SKM-1 (cell line): ENCODE results near the gene SCAMP4.
"Not testable (repeated sequence)": the region's sequence is repeated elsewhere in the genome, so short reads cannot be mapped to it uniquely, and the experiment has no call there.

Experiments
- DNase-seq: peaks from one replicate; lab custom pipeline; 2025; ENCODE audit not compliant: unreplicated experiment; lab: John Stamatoyannopoulos, UW

The SCAMP4 gene

DNA sequence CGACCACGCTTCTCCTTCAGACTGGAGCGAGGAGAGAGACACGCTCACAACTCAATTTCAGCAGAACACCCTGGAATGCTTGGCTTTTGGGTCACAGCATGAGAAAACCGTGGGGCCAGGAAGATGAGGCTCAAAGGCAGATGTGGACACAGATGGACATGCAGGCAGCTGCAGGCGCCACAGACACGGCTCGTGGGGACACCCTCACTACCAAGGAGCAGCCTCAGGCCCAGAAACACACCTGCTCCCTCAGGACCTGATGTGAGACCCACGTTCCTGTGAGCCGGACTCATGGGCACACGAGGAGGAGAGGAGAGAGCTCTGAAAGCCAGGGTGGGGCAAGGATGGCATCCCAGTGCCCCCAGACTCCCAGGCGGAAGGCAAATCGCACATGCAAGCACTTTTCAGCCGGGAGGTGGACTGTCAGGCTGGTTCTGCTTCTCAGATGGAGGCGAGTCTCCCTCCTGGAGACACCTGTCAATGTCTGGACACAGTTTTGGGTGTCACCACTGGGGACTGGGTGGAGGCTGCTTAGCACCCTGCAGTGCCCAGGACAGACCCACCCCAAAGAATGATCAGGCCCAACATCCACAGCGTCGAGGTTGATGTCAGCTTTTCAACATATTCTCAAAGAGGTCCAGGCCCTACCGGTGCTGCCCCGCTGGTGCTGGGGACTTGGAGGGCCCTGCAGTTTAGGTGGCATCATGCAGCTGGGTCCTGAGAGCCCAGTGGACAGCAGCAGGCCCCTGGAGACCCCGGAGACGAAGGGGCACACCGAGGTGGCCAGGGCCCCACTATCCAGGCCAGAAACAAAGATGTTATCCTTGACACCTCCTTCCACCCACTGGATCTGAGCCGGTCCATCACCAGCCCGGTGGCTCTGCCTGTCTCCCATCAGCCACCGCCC is 22.2 kb upstream of the SCAMP4 start:
- DNase-seq, result no peak

DNA sequence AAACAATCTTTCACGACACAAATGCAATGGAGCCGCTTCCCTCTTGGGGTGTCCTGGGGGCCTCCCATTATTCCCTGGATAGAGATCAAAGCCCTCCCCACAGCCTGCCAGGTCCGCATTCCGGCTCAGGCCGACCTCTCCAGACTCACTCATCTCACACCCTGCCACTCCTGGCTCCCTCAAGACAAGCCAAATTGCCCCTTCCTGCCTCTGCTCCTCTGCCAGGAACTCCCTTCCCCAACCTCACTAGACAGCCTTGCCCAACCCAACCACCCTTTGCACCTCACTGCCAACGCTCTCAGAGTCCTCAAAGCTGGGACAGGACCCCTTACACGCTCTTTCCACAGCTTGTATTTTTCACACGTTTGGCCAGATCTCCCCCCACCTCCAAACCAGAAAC is 21.4 kb upstream of the SCAMP4 start:
- DNase-seq, result no peak

DNA sequence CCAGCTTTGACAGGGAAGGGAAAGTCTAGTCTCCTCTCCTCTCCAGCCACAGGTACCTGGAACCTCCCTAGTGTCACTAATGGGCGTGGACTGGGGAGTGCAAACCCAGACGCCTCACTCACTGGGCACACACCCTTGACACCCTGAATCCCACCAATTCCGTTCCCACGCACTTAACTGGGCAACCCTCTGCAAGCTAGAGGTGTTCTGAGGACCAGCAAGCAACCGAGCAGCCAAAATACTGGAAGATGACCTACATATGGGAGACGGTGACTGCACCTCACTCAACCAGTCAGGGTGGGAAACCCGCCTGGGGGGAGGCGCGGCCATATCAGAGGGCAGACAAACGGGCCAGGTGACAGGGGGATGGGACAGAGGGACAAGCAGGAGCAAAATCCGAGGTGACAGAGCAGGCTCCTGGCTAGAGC is 20.9 kb upstream of the SCAMP4 start:
- no peak for DNase-seq

DNA sequence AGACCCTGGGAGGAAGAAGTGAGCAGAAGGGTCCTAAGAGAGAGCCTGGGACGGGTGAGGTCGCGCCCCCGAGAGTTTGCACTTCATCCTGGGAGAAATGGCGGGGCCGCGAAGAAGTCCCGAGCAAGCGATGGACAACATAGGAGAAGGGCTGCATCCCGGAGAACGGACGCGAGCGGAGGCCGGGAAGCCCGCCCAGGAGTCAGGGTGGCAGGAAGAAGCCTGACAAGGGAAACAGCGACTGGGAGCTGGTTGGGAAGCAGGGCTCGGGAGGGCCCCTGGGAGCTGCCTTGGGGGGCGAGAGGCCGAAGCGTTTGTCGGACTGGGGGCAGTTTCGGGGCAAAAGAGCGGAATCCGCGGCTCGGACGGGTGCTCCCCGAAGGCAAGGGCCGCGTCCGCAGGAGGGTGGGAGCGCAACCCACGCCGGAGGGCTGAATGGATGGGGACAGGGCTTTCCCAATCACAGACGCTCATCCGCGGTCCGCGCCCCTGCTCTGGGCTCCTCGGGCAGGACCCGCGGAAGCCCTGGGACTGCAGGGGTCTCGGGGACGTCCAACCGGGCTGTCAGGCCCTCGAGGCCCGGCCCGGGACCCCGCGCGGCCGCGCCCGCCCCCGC is 20.4 kb upstream of the SCAMP4 start:
- DNase-seq, result no peak

DNA sequence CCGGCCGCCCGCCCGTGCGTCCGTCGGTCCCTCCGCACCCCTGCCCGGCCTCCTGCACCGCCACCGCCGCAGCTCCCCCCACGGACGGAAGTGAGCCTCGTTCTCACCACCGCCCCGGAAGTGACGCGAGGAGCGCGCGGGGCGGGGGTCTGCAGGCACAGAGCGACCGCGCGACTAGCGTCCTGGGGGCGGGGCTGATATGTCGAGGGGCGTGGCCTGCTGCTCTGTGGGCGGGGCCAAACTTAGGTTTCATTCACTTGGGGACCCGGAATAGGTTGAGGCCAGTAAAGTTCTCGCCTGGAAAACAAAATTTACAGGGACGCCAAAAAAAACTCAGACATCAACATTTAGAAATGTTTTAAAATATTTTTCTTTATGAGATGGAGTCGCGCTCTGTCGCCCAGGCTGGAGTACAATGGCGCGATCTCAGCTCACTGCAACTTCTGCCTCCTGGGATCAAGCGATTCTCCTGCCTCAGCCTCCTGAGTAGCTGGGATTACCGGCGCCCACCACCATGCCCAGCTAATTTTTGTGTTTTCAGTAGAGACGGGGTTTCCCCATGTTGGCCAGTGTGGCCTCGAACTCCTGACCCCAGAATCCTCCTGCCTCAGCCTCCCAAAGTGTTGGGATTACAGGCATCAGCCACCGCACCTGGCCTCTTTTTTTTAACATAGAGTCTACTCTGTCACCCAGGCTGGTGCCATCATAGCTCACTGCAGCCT is 19.6 kb upstream of the SCAMP4 start, which contains the start of gene ABHD17A:
Gene ABHD17A, minus strand, starts transcription at position 99 of the 722 bp plus-strand sequence. CDS start 3,930 bp downstream, outside the sequence.
- peak; percentile 82 for DNase-seq

DNA sequence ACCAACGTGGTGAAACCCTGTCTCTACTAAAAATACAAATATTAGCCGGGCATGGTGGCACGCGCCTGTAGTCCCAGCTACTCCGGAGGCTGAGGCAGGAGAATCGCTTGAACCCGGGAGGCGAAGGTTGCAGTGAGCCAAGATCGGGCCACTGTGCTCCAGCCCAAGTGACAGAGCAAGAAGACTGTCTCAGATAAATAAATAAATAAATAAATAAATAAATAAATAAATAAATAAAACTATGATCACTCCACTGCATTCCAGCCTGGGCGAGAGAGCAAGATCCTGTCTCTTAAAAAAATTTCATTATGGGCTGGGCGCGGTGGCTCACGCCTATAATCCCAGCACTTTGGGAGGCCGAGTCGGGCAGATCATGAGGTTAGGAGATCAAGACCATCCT is 18.8 kb upstream of the SCAMP4 start:
- DNase-seq, result not testable (repeated sequence)

DNA sequence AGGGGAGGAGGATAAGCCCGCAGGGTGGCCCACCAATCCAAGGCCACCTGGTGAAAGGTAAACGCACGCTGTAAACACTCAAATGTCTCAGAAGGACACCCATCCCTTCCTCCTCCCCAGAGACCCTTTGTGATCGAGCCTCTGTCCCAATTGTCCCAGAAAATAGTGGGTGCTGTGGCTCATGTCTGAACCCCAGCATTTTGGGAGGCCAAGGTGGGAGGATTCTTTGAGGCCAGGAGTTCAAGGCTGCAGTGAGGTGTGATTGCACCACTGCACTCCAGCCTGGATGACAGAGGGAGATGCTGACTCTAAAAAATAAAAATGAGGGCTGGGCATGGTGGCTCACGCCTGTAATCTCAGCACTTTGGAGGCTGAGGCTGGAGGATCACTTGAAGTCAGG is 16.8 kb upstream of the SCAMP4 start:
- DNase-seq, result no peak

DNA sequence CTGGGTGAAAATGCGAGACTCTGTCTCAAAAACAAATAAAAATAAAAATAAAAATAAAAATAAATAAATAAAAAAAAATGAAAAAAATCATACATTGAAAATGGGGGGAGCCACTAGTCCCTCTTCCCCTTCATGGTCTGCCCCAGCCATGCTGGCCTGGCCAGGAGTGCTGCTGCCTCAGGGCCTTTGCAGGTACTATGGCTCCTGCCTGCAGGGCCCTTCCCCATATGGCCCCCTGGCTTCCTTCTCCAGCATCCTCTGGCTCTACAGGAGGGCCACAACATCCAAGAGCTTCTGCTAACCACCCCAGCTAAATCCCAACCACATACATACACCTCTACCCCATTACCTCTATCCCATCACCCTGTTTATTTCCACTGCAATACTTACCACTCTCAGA is 15.3 kb upstream of the SCAMP4 start:
- no peak for DNase-seq

DNA sequence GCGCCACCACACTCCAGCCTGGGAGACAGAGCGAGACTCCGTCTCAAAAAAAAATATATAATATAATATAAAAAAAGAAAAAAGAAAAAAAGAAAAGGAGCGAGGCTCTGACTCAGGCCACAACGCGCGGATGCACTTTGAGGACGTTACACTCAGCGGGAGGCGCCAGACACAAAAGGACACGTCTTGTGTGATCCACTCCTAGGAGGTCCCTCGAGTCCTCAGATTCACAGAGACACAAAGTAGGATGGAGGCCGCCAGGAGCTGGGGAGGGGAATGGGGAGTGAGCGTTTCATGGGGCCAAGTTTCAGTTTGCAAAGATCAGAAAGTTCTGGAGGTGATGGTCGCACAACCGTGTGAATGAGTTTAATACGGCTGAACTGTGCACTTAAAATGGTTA is 11.4 kb upstream of the SCAMP4 start:
- no peak for DNase-seq

DNA sequence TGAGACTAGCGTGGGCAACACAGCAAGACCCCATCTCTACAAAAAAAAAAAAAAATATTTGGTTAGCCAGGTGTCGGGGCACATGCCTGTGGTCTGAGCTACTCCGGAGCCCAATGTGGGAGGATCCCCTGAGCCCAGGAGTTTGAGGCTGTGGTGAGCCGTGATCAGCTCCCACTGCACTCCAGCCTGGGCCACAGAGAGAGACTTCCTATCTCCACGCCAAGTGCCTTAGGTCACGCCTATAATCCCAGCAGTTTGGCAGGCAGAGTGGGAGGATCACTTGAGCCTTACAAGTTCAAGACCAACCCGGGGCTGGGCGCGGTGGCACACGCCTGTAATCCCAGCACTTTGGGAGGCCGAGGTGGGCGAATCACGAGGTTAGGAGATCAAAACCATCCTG is 8.7 kb upstream of the SCAMP4 start:
- DNase-seq, result no peak

DNA sequence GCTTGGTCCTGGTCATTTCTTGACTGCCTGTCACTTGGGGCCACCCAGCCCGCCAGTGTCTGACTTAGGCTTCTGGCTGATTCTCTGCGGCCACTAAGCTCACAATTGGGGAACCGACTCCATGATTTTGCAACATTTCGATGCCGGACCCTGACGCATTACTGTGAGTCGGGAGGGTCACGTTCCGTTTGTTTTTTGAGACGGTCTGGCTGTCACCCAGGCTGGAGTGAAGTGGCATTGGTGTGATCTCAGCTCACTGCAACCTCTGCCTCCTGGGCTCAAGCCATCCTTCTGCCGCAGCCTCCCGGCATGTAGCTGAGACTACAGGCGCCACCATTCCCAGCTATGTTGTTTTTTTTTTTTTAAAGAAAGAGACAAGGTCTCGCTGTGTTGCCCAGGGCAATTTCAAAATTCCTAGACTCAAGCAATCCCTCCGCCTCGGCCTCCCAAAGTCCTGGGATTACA is 3.2 kb upstream of the SCAMP4 start:
- DNase-seq, result peak; percentile 38

DNA sequence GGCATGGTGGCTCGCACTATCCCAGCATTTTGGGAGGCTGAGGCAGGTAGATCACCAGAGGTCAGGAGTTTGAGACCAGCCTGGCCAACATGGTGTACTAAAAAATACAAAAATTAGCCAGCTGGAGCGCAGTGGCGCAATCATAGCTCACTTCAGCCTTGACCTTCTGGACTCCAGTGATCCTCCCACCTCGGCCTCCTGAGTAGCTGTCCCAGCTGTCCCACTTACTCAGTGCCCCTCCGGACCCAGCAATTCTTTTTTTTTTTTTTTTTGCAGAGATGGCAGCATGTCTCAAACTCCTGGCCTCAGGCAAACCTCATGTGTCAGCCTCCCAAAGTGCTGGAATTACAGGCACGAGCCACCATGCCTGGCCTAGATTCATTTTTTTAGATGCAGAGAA is 2.3 kb upstream of the SCAMP4 start:
- no peak for DNase-seq

DNA sequence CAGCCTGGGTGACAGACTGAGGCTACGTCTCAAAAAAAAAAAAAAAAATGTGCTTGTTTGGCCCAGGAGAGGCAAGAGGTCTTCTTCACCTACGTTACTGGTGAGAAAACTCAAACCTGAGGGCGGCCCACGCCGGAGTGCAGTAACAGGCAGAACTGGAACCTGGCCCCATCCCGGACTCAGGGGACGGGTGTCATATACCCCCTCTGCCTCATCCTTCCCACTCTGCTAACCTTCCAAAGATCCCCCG is 414 bp upstream of the SCAMP4 start:
- DNase-seq, result no peak

DNA sequence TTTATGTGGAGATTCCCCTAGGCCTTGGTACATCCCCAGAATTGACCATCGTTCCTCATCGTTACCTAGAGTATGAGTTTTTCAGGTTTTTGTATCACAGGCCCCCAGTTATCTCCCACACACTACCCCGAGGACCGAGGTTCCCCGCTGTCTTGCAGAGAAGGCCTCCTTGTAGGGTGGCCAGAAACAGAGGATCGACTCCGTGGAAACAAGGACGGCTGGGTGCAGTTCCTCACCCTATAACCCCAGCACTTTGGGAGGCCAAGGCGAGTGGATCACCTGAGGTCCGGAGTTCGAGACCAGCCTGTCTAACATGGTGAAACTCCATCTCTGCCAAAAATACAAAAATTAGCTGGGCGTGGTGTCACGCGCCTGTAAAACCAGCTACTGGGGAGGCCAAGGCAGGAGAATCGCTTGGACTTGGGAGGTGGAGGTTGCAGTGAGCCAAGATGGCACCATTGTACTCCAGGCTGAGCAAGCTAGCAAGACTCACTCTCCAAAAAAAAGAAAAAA is 720 bp downstream of the SCAMP4 start:
- no peak for DNase-seq

DNA sequence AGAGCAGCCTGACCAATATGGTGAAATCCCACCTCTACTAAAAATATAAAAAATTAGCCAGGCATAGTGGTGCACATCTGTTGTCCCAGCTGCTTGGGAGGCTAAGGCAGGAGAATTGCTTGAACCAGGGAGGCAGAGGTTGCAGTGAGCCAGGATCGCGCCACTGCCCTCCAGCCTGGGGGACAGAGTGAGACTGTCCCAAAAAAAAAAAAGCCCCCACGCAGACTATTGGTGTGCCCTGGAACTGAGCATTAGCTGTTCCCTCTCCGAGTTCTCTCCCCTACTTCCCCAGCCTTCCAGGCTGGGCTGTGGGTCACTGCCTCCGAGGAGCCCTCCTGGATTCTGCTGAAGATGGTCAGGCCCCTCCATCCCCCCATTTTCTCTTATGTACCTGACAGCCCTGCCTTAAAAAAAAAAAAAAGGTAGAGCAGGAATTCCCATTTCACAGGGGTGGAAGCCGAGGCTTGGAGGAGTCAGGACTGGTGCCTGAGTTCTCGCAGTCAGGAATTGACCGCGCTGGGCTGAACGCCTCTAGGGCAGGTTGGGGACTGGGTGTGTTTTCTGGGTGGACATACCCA is 1.9 kb downstream of the SCAMP4 start:
- DNase-seq, result no peak

DNA sequence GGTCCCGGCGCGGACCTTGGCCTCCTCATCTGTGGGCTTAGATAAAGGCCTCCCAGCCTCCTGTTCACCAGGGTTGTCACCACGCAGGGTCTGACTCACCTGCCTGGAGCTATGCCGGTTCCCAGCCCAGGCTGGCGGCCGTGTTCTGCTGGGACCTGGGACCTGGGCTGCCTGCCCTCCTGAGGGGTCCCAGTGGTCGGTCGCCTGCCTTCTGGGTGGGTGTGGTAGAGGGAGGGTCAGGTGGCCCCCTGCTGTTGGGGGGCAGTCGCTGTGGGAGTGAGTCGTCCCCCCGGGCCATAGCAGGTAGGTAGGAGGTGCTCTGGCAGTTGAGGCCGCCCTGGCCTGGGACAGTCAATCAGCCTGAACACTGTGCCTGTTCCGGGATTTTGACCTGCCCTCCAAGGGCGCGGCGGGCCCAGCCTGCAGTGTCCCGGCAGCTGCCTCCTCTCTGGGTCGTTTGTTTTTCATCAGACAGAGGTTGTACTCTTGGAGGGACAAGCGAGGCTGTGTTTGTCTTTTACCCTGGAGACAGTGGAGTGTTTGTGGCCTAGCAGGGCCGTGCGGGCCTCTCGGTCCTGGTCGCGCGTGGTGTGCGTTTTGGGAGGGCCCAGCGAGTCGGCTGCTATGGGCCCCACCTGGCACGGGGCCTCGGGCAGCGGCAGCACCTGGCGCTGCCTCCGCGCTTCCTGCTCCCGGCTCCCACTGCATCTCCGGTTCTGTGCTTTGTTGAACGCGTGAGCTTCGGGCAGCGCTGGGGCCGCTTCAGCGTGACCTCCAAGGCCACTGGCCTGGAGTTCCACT is 2.6 kb downstream of the SCAMP4 start:
- no peak for DNase-seq

DNA sequence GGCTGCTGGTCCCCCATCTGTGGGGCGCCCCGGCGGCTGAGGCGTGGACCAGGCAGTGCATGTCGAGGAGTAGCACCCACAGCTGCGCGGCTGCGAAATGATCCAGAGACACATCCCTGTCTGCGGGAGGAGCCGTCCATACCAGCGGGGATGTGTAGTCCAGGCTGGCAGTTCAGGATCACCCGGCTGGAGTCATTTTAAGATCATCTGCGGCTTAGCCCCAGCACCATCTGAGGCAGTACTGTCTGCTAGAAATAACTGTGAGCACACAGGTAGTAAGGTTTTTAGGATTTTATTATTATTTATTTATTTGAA is 3.1 kb downstream of the SCAMP4 start:
- no peak for DNase-seq

DNA sequence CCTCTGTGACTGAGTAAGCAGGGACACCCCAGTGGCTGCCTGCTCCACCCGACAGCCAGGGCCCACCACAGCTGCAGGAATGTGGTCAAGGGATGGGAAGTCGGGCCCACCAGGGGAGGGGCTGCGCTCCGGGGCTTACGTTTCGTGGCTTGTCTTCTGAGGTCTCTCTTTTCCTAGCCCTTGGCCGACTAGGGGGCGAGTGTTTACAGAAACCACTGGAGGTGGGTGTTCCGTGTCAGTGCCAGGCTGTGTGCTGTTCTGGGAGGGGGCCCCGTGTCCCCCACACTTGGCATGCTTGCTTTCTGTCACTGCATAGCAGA is 4.5 kb downstream of the SCAMP4 start:
- DNase-seq, result no peak

DNA sequence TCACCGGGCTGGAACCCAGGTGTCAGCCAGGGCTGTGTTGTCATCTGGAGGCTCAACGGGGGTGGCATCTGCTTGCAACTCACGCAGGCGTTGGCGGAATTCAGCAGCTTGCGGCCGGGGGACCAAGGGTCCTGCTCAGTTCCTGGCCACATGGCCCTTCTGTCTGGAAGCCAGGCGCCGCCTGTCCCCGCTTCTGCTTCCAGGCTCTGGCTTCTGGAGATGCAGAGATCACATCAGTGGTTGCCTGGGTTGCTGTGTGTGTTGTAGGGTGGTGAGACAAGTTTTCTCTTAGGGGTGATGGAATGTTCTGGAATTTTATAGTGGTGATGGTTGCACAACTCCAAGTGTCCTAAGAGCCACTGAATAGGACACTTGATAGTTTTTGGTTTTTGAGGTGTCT is 5.0 kb downstream of the SCAMP4 start:
- no peak for DNase-seq

DNA sequence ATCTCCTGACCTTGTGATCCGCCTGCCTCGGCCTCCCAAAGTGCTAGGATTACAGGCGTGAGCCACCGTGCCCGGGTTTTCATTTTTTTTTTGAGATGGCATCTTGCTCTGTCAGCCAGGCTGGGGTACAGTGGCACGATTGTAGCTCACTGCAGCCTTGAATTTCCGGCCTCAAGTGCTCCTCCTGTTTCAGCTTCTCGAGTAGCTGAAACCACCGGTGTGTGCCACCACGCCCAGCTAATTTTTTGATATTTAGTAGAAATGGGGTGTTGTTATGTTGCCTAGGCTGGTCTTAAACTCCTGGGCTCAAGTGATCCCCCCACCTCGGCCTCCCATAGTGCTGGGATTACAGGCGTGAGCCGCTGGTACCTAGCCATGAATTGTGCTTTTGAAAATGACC is 5.9 kb downstream of the SCAMP4 start:
- DNase-seq, result no peak

DNA sequence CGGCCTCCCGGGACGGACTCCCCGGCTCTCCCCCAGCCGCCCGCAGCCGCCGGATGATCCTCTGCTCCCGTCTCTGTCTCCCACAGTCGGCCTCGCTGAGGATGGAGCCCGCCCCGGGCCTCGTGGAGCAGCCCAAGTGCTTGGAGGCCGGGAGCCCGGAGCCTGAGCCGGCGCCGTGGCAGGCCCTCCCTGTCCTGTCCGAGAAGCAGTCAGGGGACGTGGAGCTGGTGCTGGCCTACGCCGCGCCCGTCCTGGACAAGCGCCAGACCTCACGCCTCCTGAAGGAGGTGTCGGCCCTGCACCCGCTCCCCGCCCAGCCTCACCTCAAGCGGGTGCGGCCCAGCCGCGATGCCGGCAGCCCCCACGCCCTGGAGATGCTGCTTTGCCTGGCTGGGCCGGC is 6.8 kb downstream of the SCAMP4 start:
- DNase-seq, result no peak
